Colonic mucosa (tissue), 4 donors: ENCODE data around the gene RASGEF1C. TPM values are rescaled to one million over a fixed set of nuclear protein-coding genes. Genes with fewer than 3 reads are reported as not detected.

Source experiments
- DNase-seq: peaks from one replicate; pipeline ENCODE4 v3.0.0-alpha.2; 2020
- H3K27ac ChIP-seq: fragments of 200-600 bp; one replicate; pipeline ENCODE4 v1.8.0; 2021
- H3K27me3 ChIP-seq: fragments of 200-600 bp; one replicate; pipeline ENCODE4 v1.8.0; 2021
- H3K36me3 ChIP-seq: fragments of 200-600 bp; one replicate; pipeline ENCODE4 v1.8.0; 2021
- H3K4me1 ChIP-seq: fragments of 200-600 bp; one replicate; pipeline ENCODE4 v1.8.0; 2021; ENCODE audit warnings: mild to moderate bottlenecking
- H3K4me3 ChIP-seq: fragments of 200-600 bp; one replicate; pipeline ENCODE4 v1.8.0; 2021
- H3K9ac ChIP-seq, 2 donors: one replicate each; pipeline ENCODE4 v1.7.0; 2013; ENCODE audit warnings: control low read depth in 2 of 2, low read depth in 2 of 2, low read length in 2 of 2
- H3K9me3 ChIP-seq: fragments of 200-600 bp; one replicate; pipeline ENCODE4 v1.8.0; 2021
- intact Hi-C: fragments of 100-400 bp; cut with DNase I; formaldehyde crosslinking; loops from one replicate; pipeline ENCODE4 v1.14.1; 2022
- total RNA-seq, 2 donors: library from RNA; stranded (reverse); fragmentation: NEBNext Ultra II Directional in 1 of 2; extraction: Animal tissue kit (Norgen Biotek cat#: 25700) in 1 of 2; gene quantifications; one replicate each; pipeline ENCODE4 v1.2.1, GENCODE V29; 2021
- TF ChIP-seq, protein P1 (sequence below): fragments of 200-600 bp; IDR thresholded peaks from one replicate; pipeline ENCODE4 v1.8.0; 2022; ENCODE audit warnings: antibody characterized with exemption, mild to moderate bottlenecking
- donor health status: healthy.
- donor health status: DM: no; HTN: no; CAD: no.
- donor health status: DM: no; HTN: no; CAD: no.

Gene RASGEF1C
- total RNA-seq, 2 donors from 2014 or later: 0.85 TPM; not detected in 1

- Histone ChIP-seq H3K9ac (no peak overlapping the region), H3K9me3 (no peaks in the 10 kb centered on the region), H3K36me3 (no peaks in the 10 kb centered on the region), H3K27me3 (no peaks in the 10 kb centered on the region), H3K4me3 (no peak overlapping the region), H3K27ac (no peak overlapping the region), H3K4me1 (no peaks in the 10 kb centered on the region)
- no peak for DNase-seq
- intact Hi-C loops: no loop called here
- TF ChIP-seq, protein P1, sequence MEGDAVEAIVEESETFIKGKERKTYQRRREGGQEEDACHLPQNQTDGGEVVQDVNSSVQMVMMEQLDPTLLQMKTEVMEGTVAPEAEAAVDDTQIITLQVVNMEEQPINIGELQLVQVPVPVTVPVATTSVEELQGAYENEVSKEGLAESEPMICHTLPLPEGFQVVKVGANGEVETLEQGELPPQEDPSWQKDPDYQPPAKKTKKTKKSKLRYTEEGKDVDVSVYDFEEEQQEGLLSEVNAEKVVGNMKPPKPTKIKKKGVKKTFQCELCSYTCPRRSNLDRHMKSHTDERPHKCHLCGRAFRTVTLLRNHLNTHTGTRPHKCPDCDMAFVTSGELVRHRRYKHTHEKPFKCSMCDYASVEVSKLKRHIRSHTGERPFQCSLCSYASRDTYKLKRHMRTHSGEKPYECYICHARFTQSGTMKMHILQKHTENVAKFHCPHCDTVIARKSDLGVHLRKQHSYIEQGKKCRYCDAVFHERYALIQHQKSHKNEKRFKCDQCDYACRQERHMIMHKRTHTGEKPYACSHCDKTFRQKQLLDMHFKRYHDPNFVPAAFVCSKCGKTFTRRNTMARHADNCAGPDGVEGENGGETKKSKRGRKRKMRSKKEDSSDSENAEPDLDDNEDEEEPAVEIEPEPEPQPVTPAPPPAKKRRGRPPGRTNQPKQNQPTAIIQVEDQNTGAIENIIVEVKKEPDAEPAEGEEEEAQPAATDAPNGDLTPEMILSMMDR: no peak
Measured at GRCh38 chr5:180099733-180100611, 109.0 kb downstream of the RASGEF1C start.

- no peak overlapping the region for H3K9ac ChIP-seq
- no peaks in the 10 kb centered on the region for H3K27me3 ChIP-seq
- TF ChIP-seq, protein P1: no peak
- intact Hi-C loops: no loop called here
- no peak for DNase-seq
- H3K9me3 ChIP-seq: no peaks in the 10 kb centered on the region
- H3K4me3 ChIP-seq: no peak overlapping the region
- no peak overlapping the region for H3K27ac ChIP-seq
- no peaks in the 10 kb centered on the region for H3K36me3 ChIP-seq
- no peaks in the 10 kb centered on the region for H3K4me1 ChIP-seq
Measured at GRCh38 chr5:180098991-180099732, 109.8 kb downstream of the RASGEF1C start.

DNA sequence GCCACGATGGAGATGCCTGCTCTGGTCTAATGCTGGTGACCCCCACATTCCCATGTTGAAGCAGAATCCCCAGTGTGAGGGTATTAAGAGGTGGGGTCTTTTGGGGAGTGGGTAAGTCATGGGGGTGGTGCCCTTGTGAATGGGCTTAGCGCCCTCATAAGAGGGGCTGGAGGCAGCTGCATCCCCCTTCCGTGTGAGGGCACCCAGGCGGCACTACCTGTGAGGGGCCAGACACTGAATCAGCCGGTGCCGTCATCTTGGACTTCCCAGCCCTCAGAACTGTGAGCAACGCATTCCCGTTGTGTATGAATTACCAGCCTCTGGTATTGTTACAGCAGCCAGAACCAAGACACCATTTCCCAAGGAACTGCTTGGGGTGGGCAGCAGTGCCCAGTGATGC, 110.5 kb downstream of the RASGEF1C start:
- no peak overlapping the region for H3K4me3 ChIP-seq
- TF ChIP-seq, protein P1: no peak
- no peak overlapping the region for H3K9ac ChIP-seq
- no peaks in the 10 kb centered on the region for H3K27me3 ChIP-seq
- no peak overlapping the region for H3K27ac ChIP-seq
- intact Hi-C loops: no loop called here
- no peaks in the 10 kb centered on the region for H3K9me3 ChIP-seq
- no peaks in the 10 kb centered on the region for H3K4me1 ChIP-seq
- H3K36me3 ChIP-seq: no peaks in the 10 kb centered on the region
- DNase-seq: no peak

GRCh38 chr5:180097926-180098325, 111.1 kb downstream of the RASGEF1C start:
- Histone ChIP-seq H3K9me3 (no peaks in the 10 kb centered on the region), H3K4me1 (no peaks in the 10 kb centered on the region), H3K27me3 (no peaks in the 10 kb centered on the region), H3K4me3 (no peak overlapping the region), H3K27ac (no peak overlapping the region), H3K9ac (no peak overlapping the region), H3K36me3 (no peaks in the 10 kb centered on the region)
- DNase-seq: no peak
- TF ChIP-seq, protein P1: no peak
- intact Hi-C loops: no loop called here

GRCh38 chr5:180097163-180097894, 111.7 kb downstream of the RASGEF1C start:
- Histone ChIP-seq H3K9ac (no peak overlapping the region), H3K27me3 (no peaks in the 10 kb centered on the region), H3K27ac (no peak overlapping the region), H3K4me3 (no peak overlapping the region), H3K36me3 (no peaks in the 10 kb centered on the region), H3K9me3 (no peaks in the 10 kb centered on the region), H3K4me1 (no peaks in the 10 kb centered on the region)
- no peak for DNase-seq
- intact Hi-C loops: no loop called here
- TF ChIP-seq, protein P1: no peak
